ENCODE results near the gene TNFRSF12A. TPM values are rescaled to one million over a fixed set of nuclear protein-coding genes. Genes with fewer than 3 reads are reported as not detected.

The TNFRSF12A gene
- total and polyA plus RNA-seq, 2 of the 13 experiments (the other 11 are each of a cell fraction or from before 2014, with no cell fraction given): 61.9 to 66.0 TPM

DNA sequence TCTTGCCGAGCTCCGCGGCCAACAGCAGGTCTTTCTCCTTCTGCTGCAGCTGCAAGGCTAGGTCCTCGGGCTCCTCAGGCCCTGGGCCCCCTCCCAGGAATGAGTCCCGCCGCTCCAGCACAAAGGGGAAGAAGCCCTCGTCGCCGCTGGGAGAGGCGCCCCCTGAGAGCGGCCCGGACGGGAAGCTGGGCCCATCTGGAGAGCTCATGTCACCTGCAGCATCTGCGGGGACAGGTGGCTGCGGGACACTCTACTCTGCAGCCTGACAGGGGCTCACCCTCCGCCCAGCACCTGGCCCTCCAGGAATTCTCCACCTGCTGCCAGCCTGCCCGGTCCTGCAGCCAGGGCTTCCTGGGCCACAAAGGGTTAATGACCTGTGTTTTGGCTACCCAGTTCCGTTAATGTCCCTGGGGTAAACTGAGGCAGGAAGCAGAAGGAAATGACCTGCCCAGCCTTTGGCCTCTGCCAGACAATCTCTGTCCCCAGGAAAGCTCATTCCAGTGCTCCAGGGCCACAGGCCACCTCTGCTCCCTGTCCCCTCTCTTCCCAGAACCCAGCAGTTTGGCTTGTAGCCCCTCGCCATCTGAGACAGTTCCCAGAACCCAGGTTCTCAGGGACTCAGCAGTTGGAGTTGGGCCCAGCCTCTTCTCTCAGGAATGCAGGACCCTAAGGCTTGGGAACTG is 15.3 kb downstream of the TNFRSF12A start:
- in situ Hi-C loops (cut with HindIII; ENCODE audit: extremely low pct_ligation_motif_present, low pct_unique_long_range_greater_than_20kb): no loop called here

DNA sequence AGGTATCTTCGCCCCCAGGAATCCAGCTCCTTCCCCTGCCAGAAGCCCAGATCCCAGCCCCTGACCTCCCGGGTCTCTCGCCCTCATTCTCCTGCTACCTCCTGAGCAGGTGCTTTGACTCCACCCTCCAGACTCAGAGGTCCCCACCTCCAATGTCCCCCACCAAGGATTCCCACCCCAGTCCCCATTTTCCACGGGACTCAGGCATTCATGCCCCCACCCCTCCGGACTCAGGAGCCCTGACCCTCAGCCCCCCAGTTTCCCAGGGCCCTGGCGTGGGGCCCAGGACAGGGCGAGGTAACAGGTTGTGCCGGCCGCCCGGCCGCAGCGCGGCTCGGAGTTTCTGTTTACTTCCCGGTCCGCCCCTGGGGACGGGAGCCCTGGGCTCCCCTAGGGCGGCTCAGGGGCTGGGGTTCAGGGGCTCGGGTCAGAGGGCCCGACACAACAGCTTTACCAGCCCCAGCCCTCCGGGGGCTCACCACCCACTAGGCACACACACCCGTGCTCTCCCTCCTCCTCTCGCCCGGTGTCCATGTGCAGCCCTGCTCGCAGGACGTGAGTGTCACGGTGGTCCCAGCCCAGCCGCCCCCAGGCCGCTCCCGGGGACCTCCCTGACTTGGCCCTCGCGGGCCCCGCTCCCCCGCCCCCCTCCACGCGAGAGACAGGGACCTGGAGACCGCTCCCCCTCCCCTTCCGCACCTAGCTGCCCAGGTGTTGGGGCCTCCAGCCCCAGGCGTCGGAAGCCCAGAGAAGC is 16.0 kb downstream of the TNFRSF12A start:
- WGBS (ENCODE audit: low lambda C conversion rate): 2% methylated on average over 14 of the region's 40 CpGs
- H2AFZ ChIP-seq (ENCODE audit: low read length): no peak overlapping the region
- H3K27ac ChIP-seq (ENCODE audit: extremely low read length, insufficient read depth, low read length): no peak overlapping the region
- H3K4me1 ChIP-seq (ENCODE audit: insufficient read depth, low read length): peaks cover 21% of the 10 kb centered on the region
- POLR2A ChIA-PET: no interaction called here
- peak overlapping the region in 1 of 3 experiments; percentile 58; a peak in 1 of 6 replicates for H3K4me3 ChIP-seq (replicated peaks in 1 of 3; ENCODE audit: insufficient read depth in 1 of 3, low read depth in 2 of 3, low read length in 3 of 3)
- in situ Hi-C loops (cut with HindIII; ENCODE audit: extremely low pct_ligation_motif_present, low pct_unique_long_range_greater_than_20kb) (no loop called here), intact Hi-C loops (cut with micrococcal nuclease; ENCODE audit: unreplicated experiment) (no loop called here)
- ATAC-seq (peak; percentile 26; the same call in 2 of the 3 replicates), DNase-seq (ENCODE audit: low spot score) (no peak), FAIRE-seq (no peak)
- peaks cover 16 to 81% of the 10 kb centered on the region in 2 experiments for H3K27me3 ChIP-seq (ENCODE audit: control insufficient read depth in 1 of 2, insufficient read depth in 2 of 2, low read length in 2 of 2)
- CTCF ChIA-PET (ENCODE audit: low intra/inter-chr PET ratio, low total read pairs): no interaction called here
- peak overlapping the region; percentile 39 for H3K4me2 ChIP-seq (ENCODE audit: low read depth, low read length)
- no peaks in the 10 kb centered on the region for H3K36me3 ChIP-seq (replicated peaks in 1 of 2; ENCODE audit: control insufficient read depth in 1 of 2, insufficient read depth in 2 of 2, low read length in 2 of 2)
- no TSS peak for BruUV-seq (replicated peaks)
- H3K9ac ChIP-seq (ENCODE audit: insufficient read depth, low read depth, low read length): 0 out of 2 replicates have a peak overlapping the region, but pooled peaks have one; percentile 34
- H4K20me1 ChIP-seq (ENCODE audit: insufficient read depth, low read length): no peaks in the 10 kb centered on the region
- H3K79me2 ChIP-seq (ENCODE audit: insufficient read depth, low read length): no peaks in the 10 kb centered on the region
- H3K9me3 ChIP-seq (ENCODE audit: low read length): no peaks in the 10 kb centered on the region
- TF ChIP-seq SIX1 (CRISPR knock-in tag; IDR thresholded peaks at IDR 0.05; ENCODE audit: borderline replicate concordance) (no peak), ZNF274 (CRISPR knock-in tag; IDR thresholded peaks at IDR 0.05) (no peak), ZNF33B (CRISPR knock-in tag; IDR thresholded peaks at IDR 0.05) (no peak), ZNF263 (CRISPR knock-in tag; IDR thresholded peaks at IDR 0.05) (peak; percentile 56), PHB2 (IDR thresholded peaks at IDR 0.05; ENCODE audit: partially characterized antibody) (no peak), ZNF724P (CRISPR knock-in tag; IDR thresholded peaks at IDR 0.05; ENCODE audit: borderline replicate concordance) (no peak), EZH2 (conservative IDR thresholded peaks at IDR 0.05; ENCODE audit: low read depth, low read length) (0 out of 2 replicates have a peak, but pooled peaks have one; percentile 60), ZKSCAN1 (IDR thresholded peaks at IDR 0.05; ENCODE audit: low read length) (no peak), ZNF660 (CRISPR knock-in tag; IDR thresholded peaks at IDR 0.05; ENCODE audit: borderline replicate concordance, low read depth) (no peak), ZNF777 (CRISPR knock-in tag; IDR thresholded peaks at IDR 0.05) (peak; percentile 32; the same call in 1 of the 2 replicates), ZBTB20 (CRISPR knock-in tag; IDR thresholded peaks at IDR 0.05; ENCODE audit: borderline replicate concordance, low read depth) (no peak), SSRP1 (CRISPR knock-in tag; IDR thresholded peaks at IDR 0.05) (no peak), CHD2 (IDR thresholded peaks at IDR 0.05; ENCODE audit: low read depth, low read length) (no peak), ZFP36L1 (CRISPR knock-in tag; IDR thresholded peaks at IDR 0.05) (no peak), ATRX (CRISPR knock-in tag; IDR thresholded peaks at IDR 0.05; ENCODE audit: borderline replicate concordance) (no peak)
- TF ChIP-seq, protein P1, sequence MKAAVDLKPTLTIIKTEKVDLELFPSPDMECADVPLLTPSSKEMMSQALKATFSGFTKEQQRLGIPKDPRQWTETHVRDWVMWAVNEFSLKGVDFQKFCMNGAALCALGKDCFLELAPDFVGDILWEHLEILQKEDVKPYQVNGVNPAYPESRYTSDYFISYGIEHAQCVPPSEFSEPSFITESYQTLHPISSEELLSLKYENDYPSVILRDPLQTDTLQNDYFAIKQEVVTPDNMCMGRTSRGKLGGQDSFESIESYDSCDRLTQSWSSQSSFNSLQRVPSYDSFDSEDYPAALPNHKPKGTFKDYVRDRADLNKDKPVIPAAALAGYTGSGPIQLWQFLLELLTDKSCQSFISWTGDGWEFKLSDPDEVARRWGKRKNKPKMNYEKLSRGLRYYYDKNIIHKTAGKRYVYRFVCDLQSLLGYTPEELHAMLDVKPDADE (CRISPR knock-in tag; IDR thresholded peaks at IDR 0.05): no peak

More for the DNA sequence above, 15.3 kb downstream of the TNFRSF12A start:
- Histone ChIP-seq H3K4me2 (ENCODE audit: low read depth, low read length) (peak overlapping the region; percentile 39; the same call in 1 of the 2 replicates), H3K9me3 (ENCODE audit: low read length) (no peaks in the 10 kb centered on the region), H2AFZ (ENCODE audit: low read length) (no peak overlapping the region), H3K36me3 (replicated peaks in 1 of 2; ENCODE audit: control insufficient read depth in 1 of 2, insufficient read depth in 2 of 2, low read length in 2 of 2) (no peaks in the 10 kb centered on the region), H3K79me2 (ENCODE audit: insufficient read depth, low read length) (no peaks in the 10 kb centered on the region), H3K4me3 (replicated peaks in 1 of 3; ENCODE audit: insufficient read depth in 1 of 3, low read depth in 2 of 3, low read length in 3 of 3) (peak overlapping the region in 1 of 3 experiments; percentile 58; a peak in 1 of 6 replicates), H3K9ac (ENCODE audit: insufficient read depth, low read depth, low read length) (no peak overlapping the region), H3K27ac (ENCODE audit: extremely low read length, insufficient read depth, low read length) (no peak overlapping the region), H3K27me3 (ENCODE audit: control insufficient read depth in 1 of 2, insufficient read depth in 2 of 2, low read length in 2 of 2) (peaks cover 19 to 86% of the 10 kb centered on the region in 2 experiments), H3K4me1 (ENCODE audit: insufficient read depth, low read length) (peaks cover 21% of the 10 kb centered on the region), H4K20me1 (ENCODE audit: insufficient read depth, low read length) (no peaks in the 10 kb centered on the region)
- FAIRE-seq (no peak), ATAC-seq (no peak), DNase-seq (ENCODE audit: low spot score) (no peak)
- WGBS (ENCODE audit: low lambda C conversion rate): 50% methylated on average over 18 of the region's 19 CpGs
- POLR2A ChIA-PET: interaction anchor here (2.5 kb wide), 1 partner anchor 15 kb away, joined by 11 read pairs; the partner anchor contains the start of gene TNFRSF12A
- intact Hi-C loops (cut with micrococcal nuclease; ENCODE audit: unreplicated experiment): no loop called here
- CTCF ChIA-PET (ENCODE audit: low intra/inter-chr PET ratio, low total read pairs): no interaction called here
- BruUV-seq (replicated peaks): no TSS peak
- TF ChIP-seq AKAP8 (CRISPR knock-in tag; IDR thresholded peaks at IDR 0.05) (no peak), NFYC (CRISPR knock-in tag; IDR thresholded peaks at IDR 0.05) (no peak), ZNF652 (CRISPR knock-in tag; IDR thresholded peaks at IDR 0.05; ENCODE audit: borderline replicate concordance, low read depth) (peak; percentile 62)

All from HepG2 (cell line).